ENCODE measurements around the gene OR10H5. TPM values are rescaled to one million over a fixed set of nuclear protein-coding genes. Genes with fewer than 3 reads are reported as not detected.

The OR10H5 gene, protein sequence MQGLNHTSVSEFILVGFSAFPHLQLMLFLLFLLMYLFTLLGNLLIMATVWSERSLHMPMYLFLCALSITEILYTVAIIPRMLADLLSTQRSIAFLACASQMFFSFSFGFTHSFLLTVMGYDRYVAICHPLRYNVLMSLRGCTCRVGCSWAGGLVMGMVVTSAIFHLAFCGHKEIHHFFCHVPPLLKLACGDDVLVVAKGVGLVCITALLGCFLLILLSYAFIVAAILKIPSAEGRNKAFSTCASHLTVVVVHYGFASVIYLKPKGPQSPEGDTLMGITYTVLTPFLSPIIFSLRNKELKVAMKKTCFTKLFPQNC
- not detected in 2 replicates for total RNA-seq

DNA sequence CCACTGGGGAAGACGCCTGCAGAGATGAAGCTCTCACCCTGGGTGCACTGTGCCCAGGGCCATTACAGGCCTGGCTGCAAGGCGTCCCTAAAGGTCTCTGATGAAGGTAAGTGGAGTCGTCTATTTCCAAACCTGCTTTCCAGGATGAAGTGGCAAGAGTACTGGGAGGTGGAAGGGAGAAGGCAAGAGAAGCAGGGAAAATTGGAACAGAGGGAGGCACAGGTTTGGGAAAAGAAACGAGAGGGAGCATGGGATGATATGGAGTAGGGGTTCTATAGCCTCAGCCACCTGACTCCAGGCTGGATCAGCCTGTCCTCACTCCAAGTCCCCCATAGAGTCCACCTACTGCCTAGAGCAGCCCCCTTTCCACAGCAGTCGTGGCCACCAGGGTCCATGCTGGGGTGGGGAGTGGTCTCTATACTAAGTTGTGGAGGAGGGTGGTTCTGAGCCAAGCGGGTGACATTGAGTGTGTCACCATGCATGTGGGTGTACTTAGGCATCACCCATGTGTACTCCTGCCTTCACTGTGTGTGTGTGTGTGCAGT, at the start of gene OR10H5:
Gene OR10H5 (plus strand): TSS at position 51 of the 545 bp plus-strand sequence. CDS start 6,388 bp downstream, outside the sequence.

DNA sequence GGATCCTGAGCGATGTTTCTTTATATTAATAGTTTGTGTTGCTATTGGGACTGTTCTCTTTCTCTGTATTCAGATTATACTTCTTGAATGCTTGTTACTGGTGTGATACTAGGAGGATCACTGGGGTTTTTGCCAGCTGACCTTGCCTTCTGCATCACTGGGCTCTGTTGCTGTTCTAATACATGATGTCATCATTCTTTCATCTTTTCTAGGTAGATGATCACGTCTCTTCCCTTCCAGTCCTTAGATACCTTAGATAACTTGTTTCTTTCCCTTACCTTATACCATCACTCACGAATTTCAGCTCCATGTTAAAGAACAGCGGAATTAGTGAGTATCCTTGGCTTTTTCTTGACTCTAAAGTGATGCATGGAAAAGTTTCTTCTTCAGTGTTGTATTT, 49.7 kb upstream of the OR10H5 start, which contains the start of gene OR10H3:
Gene OR10H3 (plus strand): TSS at position 264 of the 400 bp plus-strand sequence. CDS start 3,408 bp downstream, outside the sequence.

DNA sequence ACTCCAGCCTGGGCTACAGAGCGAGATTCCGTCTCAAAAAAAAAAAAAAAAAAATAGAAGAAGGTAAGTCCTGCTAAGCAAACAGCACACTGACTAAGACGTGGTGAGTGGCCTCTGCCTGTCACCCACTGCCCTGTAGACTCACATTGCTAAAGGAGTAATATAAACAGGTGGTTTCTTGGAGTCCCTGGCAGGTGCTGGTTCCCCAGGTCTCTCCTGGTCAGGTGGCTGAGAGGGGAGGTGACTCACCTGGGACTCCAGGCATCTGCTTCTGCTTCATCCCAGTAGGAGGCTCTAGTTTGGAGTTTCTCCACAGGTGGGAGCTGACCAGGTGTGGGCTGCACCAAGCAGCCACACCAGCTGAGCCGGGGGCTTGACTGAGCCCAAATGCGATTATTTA, 27.8 kb downstream of the OR10H5 start, which contains the start of gene OR10H1:
Gene OR10H1 (minus strand): TSS at position 359 of the 400 bp plus-strand sequence. CDS start 7,627 bp downstream, outside the sequence.

Other genes with a start within 250 kb of the OR10H5 start
- gene CYP4F8, start 172.4 kb upstream of the OR10H5 start, total RNA-seq = not detected in 2 replicates
- not detected in 2 replicates for gene CYP4F3, start 146.8 kb upstream of the OR10H5 start, total RNA-seq
- gene CYP4F12, start 114.6 kb upstream of the OR10H5 start, total RNA-seq = not detected in 2 replicates
- gene OR10H2, start 59.6 kb upstream of the OR10H5 start, total RNA-seq = not detected in 2 replicates
- not detected in 2 replicates for gene OR10H3, start 49.7 kb upstream of the OR10H5 start, total RNA-seq
- gene OR10H1, start 28.0 kb downstream of the OR10H5 start, total RNA-seq = not detected in 2 replicates
- gene CYP4F2, start 110.4 kb downstream of the OR10H5 start, total RNA-seq = not detected in 2 replicates
- gene CYP4F11, start 146.9 kb downstream of the OR10H5 start, total RNA-seq = under 0.01 and 0.13 TPM in 2 replicates
- gene OR10H4, start 161.3 kb downstream of the OR10H5 start, total RNA-seq = not detected in 2 replicates